ENCODE data around the gene SCN4A.

The SCN4A gene

DNA sequence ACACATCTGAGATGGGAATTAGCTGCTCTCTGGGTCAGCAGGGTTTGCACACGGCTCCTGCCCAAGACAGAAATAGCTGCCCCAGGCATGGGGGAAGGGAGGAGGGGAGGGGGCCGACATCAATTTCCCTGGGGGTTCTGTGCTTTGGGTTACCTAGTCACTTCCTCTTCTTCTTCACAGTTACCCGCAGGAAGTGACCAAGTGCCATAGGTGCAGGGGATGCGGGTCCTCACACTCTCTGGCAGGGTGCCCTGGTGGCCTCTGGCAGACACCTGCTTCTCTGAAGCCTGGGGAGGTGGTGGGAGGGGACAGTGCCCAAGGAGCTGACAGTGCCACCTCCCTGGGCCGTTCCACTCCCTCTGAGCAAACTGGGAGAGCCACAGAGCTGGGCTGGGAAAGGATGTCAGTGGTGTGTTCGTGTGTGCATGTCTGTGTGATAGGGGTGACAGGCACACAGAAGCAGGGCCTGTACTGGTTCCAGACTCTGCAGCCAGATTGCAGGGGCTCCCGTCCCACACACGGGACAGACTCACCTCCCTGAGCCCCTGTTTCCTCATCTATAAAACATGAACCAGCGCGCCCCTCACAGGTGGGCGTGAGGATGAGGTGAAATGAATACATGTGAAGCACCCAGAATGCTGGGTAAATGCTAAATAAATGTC, 18.2 kb downstream of the SCN4A start:
- peak; percentile 49 for DNase-seq

DNA sequence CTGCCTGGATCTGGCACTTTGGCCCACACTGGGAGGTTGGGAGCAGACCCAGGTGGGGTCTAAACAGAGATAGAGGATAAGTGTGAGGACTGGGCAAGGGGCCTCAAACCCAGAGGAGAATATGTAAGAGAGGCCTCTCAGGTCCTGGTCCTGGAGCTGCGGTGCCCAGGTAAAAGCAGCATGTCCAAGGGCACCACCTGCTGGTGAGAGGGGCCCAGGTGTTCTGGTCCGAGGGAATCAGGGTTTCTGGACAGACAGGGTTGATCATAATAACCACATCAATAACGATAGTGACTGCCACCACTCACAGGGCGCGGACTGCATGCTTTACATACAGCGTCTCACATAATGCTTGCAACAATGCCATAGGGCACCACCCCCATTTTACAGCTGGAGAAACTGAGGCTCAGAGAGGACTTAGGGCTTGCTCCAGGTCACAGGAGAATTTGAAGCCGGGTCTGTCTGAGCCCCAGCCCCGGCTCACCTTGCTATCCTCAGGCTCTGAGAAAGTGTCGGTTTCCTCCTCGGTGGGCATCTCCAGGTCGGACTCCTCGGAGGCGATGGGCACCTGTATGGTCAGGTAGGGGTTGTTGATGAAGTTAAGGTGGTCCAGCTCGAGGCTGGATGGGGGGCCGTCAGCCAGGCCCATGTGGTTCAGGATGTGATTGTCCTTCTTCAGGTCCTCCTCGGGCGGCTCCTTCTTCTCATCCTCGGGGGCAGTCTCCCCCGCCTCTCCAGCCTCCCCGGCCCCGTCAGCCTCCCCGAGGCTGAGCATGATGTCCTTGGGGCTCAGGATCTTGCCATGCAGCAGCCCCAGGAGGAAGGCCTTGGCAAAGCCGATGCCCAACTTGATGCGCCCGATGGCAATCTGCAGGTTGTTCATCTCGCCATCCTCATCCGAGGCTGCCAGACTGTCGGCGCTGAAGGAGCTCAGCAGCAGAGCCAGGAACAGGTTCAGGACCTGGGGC, 21.5 kb downstream of the SCN4A start:
- DNase-seq, result peak; percentile 48

DNA sequence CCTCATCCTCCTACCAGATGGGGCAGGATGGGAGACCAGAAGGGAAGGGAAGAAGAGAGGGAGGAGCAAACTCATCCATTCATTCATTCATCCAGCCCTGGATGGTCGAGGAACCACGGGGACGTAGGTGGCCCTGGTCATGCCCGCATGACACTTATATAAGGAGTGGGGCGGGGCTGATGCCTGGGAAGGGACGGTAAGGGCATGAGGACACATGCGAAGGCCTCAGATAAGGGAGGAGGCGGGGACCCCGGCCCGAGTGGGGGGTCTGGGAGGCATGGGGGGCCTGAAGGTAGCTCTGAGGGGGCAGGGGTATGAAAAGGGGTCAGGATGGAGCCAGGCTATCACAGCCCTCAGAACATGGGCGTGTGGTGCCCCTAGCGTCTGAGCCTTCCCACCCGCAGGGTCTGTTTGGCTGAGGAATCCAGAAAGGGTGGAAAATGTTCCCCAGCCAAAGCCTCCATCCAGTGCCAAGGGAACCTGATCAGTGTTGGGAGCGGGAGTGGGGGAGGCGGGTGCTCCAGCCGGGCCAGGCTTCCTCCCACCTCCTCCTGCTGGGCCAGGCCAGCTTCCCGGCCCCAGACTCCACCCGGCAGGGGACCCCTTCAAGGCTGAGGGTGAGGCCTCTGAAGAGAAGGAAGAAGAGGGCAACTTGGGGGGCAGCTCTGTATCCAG, 23.0 kb downstream of the SCN4A start:
- no peak for DNase-seq

DNA sequence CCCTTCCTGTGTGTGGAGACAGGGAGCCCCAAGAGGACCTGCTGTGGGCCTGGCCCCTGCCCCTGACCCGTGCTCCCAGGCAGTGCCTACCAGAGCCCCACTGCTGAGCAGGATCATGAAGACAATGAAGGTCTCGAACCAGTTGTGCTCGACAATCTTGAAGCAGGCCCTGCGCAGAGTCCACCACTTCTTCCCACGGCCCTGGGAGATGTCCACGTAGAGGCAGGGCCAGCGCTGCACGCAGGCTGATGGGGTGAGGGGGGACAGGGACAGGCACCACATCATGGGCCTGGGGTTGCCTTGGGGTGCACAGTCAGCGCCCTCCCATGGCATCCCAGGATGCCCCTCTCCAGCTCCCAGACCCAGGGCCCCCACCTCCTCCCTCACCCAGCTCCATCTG, 24.2 kb downstream of the SCN4A start:
- no peak for DNase-seq

DNA sequence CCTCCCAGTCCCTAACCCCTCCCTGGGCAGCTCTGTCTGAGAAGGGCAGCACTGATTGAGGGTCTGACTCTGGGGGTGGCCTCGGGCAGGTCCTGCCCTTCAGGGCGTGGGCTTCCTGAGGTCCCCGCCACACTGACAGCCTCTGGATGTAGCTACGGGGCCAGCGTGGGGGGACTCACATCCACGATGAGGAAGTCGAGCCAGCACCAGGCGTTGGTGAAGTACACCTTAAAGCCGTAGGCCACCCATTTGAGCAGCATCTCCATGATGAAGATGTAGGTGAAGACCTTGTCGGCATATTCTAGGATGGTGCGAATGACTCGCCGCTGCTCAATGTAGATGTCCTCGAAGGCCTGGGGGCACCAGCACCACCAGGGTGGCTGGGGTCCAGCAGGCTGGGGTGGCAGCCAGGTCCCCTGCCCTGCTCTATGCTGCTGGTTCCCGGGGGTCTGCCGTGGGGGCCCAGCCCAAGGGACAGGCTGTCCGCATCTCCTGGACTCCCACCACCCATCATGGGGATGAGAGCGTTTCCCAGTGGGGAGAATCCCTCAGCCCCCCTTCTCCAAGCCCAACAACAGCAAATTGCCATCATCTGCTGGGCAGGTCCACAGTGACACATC, 24.9 kb downstream of the SCN4A start:
- DNase-seq, result no peak

DNA sequence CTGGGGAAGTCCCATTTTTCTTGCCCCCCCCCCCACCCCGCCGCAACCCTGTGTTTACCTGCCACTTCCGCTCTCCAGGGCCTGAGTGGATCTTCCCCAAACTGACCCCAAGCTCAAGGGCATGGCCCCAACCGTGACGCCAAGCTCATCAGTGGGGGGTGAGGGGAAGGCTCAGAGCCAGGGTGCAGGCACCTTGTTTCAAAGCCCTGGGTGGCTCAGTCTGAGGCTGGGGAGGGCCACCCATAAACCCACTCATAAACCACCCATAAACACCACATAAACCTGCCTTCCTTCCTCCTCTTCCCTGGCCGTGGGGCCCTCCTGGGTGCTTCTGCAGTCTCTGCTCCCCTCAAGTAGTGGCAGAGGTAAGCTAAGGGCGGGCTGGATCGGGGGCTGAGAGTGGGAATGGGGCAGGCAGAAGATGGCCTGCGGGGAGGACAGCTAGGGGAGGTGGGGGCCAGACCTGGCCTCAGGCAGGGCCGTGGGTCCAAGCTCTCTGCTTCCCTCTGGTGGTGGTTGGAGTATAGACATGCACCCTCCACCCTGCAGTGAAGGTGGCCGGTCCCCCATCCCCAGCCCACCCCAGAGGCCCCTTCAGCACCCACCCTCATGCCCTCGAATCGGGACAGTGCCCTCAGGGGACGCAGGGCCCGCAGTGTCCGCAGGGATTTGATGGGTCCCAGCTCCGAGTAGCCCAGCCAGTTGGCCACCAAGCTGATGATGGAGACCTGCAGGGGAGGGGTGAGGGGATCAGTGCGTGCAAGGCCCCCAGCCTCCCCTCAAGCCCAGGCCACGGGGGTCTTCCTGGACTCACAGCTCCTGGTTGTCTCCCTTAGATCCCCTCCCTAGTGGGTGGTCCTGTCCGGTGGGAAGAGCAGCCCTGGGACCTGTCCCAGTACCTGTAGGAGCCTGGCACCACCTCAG, 26.0 kb downstream of the SCN4A start:
- DNase-seq, result peak; percentile 67

DNA sequence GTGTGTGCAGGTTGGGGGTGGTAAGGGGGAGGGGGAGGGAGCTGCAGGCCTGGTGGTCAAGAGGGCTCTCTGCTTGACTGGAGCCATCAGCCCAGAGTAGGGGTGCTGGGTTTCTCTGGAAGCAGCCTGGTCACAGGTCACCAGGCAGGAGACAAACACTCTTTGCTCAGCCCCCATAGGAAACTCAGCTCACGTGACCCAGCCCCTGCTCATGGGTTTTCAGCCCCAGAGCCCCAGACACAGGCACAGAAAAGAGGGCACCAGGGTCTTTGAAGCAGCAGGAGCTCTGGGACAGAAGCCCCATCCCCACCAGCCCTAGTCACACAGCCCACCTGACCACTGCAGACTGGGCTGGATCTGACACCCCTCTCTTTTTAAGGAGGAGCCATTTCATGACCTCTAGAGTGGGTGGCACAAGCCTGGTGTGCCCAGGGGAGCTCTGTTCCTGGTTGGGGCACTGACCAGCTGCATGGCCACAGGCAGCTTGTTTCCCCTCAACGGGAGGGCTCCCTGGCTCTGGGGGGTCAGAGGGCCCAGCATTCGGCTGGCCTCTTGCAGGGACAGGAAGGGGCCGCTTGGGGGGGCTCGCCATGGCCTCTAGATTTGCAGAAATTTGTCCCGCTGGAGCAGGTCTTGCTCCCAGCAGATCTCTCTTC, 26.8 kb downstream of the SCN4A start:
- no peak for DNase-seq

DNA sequence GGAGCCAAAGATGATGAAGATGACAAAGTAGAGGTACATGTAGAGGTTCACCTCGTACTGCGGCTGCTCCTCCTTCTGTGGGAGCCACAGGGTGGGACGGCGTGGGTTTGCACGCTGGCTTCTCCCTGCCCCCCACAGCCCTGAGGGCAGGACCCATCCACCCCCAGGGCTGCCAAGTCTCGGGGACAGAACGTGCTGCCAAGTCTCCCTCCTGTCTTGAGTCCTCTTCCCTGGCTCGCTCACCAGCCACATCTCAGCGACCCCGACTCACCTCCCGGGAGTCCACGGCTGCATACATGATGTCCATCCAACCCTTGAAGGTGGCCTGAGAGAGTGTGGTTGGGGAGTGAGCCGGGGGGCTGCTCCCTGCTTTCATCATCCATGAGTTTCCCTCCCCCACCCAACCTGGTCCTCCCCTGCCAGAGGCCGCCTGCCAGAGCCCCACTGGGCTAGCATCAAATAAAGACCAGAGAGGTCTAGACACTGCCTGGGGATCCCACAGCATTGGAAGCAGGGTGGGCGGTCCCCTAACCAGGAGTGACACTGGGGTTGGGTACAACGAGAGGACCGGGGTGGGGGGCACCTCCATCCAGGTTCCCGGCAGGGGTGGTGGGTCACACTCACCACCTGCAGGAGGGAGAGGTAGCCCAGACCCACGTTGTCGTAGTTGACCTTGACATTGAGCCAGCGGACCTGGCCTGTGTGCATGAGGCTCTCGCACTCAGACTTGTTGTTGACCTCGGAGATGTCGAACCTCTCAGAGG, 27.8 kb downstream of the SCN4A start:
- no peak for DNase-seq

DNA sequence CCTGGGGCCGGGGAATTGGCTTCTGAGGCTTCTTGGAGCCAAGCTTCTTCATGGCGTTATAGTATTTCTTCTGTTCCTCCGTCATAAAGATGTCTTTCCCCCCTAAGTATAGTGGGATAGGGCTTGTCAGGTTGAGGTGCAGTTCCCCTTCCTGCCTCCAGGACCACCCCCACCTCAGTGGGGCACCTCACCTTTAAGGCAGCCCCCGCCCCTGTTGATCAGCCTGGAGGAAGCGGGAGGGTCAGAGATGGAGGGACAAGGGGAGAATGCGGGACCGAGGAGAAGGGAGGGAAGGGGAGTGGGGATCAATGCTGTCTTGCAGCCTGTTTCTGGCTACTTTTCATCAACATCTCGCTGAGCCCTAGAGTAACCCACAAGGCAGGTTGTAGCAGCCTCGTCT, 29.0 kb downstream of the SCN4A start:
- no peak for DNase-seq

DNA sequence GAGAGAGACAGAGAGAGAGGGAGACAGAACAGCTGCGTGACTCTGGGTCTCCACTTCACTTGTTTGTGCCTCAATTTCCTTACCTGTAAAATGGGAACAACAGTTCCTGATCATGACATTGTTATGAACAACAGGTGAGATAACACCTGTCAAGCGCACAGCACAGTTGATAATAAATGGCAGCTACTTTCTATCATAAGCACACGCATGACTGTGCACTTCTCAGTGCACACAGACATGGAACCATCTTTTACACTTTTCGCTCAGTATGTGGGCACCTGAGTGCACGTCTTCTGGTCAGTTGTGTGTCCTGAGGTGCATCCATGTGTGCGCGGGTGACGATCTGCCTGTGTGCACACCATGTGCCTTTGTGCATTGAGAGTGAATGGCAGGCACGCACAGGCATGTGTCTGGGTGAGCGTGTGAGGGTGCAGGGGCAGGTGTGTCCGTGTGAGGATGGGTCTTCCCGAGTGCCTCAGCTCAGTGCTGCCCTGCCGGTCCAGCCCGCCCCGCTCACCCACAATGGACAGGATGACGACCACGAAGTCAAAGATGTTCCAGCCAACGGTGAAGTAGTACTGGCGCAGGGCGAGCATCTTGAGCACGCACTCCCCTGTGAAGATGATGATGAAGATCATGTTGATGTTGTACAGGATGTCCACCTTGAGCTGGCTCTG, 30.3 kb downstream of the SCN4A start:
- DNase-seq, result no peak

DNA sequence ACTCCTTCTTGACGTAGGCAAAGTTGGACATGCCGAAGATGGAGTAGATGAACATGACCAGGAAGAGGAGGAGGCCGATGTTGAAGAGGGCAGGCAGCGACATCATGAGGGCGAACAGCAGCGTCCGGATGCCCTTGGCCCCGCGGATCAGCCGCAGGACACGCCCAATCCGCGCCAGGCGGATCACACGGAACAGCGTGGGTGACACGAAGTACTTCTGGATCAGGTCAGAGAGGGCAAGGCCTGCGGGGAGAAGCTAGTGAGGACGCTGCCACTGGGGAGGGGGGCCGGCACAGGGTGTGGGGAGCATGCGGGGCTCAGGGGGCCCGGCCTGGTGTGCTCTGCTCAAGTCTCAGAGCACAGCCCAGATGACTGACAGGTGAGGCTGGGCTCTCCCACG, 31.0 kb downstream of the SCN4A start:
- no peak for DNase-seq

DNA sequence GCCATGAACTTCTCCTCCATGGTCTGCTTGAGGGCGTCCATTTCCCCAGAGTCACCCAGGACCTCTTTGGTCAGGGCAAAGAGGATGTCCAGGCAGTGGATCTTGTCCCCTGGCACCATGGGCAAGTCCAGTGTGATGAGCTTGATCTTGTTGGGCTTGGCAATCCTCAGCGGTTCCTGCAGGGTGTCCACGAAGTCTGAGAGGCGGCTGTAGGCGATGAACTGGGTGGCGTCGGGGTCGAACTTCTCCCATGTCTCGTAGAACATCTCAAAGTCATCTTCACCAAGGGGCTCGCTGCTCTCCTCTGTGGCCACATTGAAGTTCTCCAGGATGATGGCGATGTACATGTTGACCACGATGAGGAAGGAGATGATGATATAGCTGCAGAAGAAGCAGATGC, 31.6 kb downstream of the SCN4A start:
- no peak for DNase-seq

DNA sequence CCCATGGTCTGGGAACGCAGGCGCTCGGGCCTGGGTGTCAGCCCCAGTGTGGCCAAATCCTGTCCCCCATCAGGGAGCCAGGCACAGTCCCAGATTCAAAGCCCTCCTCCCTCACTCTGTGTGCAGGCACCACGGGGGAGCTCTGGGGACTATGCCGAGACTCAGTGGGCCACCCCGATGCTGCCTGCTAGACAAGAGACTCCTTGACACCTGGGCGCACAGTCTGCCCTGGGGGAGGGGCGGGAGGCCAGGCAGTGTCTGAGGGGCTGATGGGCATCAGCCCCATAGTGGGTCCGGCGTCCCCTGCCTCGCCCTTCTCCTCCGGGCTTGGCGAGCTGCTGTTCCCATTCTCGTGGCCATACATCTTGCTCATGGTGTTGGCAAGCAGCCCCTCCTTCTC, 32.1 kb downstream of the SCN4A start:
- no peak for DNase-seq

DNA sequence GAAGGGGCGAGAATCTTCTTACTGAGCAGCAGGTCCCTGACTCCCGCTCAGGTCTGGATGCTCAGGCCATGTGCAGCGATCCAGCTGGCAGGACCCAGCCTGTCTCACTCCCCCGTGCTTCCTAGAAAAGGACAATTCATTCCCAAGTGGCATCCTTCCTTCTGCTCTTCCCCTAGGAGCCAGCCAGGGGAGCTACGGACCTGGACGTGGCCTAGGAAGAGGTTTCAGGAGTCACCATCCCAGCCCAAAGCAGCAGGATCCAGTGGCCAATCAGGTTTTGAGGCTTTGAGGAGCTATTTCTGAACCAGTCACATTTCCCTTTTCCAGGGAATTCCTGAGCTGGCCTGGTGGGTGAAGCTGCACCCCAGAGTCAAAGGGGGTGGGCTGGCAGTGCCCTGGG, 32.8 kb downstream of the SCN4A start:
- DNase-seq, result no peak

DNA sequence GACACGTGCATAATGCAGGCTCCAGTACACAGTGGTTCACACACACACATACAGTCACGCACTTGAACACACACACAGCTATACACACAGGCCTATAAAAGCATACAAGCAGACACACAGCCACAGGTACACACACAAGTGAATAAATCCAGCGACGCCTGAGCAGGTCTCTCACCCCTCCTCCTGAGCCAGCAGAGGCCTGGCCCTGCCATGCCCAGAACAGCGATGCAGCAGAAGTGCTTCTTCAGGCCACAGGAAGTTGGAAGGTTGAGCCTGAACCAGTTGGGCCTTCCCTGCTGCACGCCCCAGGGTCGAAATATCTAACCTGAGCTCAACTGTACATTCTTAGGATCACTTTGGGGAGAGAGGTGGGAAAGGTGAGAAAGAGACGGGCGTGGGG, 33.3 kb downstream of the SCN4A start:
- no peak for DNase-seq

DNA sequence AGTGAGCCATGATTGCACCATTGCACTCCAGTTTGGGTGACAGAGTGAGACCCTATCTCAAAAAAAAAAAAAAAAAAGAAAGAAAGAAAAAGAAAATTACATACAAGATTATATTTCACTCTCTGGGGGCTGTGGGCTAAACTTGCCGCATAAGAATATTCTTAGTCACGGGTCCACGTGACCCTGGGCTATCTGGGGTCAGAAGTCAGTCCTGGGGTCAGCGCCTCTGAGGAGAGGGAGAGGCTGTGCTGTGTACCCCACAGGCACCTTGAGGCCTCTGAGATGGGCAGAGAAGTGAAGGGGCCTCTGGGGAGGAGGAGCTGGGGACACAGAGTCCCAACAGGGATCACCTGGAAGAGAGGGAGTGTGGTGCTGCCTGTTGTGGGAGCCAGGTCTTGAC, 34.8 kb downstream of the SCN4A start:
- no peak for DNase-seq

DNA sequence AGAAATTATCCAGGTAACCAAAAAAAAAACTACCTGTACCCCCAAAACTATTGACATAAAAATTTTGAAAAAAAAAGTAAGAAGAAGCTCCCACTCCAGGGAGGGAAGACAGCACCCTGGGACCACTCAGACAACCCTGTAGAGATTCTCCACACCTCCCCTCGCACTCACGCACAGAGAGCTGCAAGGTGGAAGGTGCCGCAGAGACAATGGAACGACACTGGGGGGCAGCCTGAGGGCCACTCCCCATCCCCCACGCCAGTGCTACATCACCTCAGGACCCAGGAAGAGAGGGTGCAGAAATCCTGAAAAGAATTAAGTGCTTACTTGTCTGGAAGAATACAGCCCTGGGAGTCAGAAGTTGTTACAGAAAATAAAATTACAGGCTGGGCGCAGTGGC, 35.4 kb downstream of the SCN4A start:
- no peak for DNase-seq

DNA sequence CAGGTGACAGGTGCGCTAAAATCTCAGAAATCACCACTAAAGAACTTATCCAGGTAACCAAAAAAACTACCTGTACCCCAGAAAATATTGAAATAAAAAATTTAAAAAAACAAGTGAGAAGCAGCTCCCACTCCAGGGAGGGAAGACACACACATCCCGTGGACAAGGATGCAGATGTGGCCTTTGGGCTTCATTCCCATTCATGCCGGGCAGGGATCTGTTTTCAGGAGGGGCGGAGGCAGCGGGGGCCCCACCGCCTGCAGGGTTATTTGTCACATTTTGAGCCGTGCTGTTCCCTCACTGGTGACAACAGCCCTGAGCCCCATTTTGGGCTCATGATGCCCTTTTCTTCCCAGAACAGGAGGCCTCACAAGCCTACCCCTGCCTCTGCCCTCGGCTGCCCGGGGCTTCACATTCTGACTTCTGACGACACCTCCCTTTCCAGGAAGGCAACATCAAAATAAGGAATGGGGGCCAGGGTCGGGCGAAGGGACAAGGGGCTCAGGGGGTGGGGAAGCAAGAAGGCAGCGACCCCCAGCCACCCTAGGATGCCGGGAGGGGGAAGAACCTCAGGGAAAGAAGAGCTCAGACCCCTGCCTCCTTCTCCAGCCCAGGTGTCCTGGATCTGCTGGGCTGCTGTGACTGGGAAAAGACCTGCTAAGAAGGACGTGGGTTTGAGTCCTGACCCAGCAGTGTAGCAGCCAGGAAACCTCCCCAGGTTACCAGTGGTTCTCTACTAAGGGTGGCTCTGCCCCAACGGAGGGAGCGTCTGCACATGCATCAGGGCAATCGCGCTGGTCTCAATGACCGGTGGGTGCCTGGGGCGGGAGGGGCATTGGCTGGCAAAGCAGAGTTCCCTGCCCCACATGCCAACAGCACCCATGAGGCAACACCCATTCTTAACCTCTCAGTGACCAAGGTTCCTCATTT, 38.3 kb downstream of the SCN4A start:
- DNase-seq, result no peak

DNA sequence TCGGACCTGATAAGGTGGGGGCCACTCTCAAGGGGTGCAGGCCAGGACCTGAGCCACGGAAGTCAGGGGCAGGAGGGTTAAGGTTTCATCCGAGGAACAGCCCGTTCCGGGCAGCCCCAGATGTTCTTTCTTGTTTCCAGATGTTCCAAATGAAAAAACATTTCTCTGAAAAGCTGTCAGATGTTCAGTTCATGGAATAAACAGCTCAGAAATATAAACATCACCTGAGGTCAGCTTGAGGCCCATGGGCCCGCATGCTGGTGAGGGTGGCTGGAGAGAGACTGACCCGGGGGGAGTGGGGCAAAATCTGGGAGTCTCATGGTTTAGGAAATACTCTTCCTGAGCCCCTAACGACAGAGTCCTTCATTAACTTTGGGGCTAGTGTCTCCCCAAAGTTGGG, 39.1 kb downstream of the SCN4A start:
- DNase-seq, result no peak

Measured in CD4-positive, alpha-beta T cell treated with Interleukin-17A for 1 hour (primary cell).